Measurements from ENCODE around the gene LGSN. TPM values are rescaled to one million over a fixed set of nuclear protein-coding genes. Genes with fewer than 3 reads are reported as not detected.

The LGSN gene
- total RNA-seq, 6 experiments from 2014 or later: 0.09 to 1.7 (median 1.00) TPM; not detected in 2

GRCh38 chr6:63261820-63262219, 58.0 kb downstream of the LGSN start:
- intact Hi-C loops (cut with DNase I): no loop called here
- Histone ChIP-seq H3K27ac (no peak overlapping the region), H3K9me3 (no peaks in the 10 kb centered on the region), H3K4me1 (no peaks in the 10 kb centered on the region), H3K27me3 (no peaks in the 10 kb centered on the region), H3K4me3 (no peak overlapping the region), H3K36me3 (no peaks in the 10 kb centered on the region)
- ATAC-seq (no peak), DNase-seq (no peak)
- TF ChIP-seq, protein P1, sequence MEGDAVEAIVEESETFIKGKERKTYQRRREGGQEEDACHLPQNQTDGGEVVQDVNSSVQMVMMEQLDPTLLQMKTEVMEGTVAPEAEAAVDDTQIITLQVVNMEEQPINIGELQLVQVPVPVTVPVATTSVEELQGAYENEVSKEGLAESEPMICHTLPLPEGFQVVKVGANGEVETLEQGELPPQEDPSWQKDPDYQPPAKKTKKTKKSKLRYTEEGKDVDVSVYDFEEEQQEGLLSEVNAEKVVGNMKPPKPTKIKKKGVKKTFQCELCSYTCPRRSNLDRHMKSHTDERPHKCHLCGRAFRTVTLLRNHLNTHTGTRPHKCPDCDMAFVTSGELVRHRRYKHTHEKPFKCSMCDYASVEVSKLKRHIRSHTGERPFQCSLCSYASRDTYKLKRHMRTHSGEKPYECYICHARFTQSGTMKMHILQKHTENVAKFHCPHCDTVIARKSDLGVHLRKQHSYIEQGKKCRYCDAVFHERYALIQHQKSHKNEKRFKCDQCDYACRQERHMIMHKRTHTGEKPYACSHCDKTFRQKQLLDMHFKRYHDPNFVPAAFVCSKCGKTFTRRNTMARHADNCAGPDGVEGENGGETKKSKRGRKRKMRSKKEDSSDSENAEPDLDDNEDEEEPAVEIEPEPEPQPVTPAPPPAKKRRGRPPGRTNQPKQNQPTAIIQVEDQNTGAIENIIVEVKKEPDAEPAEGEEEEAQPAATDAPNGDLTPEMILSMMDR (IDR thresholded peaks at IDR 0.05): no peak
- TF ChIP-seq POLR2A (IDR thresholded peaks at IDR 0.05): no peak
- 76% methylated on average over 3 of the region's 3 CpGs for WGBS (ENCODE audit: insufficient coverage, low coverage, low lambda C conversion rate, missing lambda C conversion rate)

DNA sequence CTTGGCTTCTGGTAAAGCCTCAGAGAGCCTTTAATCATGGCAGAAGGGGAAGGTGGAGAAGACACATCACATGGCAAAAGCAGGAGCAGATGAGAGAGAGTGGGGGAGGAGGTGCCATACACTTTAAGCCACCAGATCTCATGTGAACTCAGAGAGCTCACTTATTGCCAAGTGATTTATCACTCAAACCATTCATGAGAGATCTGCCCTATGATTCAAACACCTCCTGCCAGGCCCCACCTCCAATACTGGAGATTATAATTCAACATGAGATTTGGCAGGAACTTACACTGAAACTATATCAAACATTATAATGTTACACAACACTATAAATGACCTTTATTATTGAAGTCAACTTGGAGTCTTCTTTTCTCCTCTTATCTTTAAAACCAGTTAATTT, 60.6 kb downstream of the LGSN start:
- no peak for DNase-seq
- ATAC-seq: peak in 3 of 4 donors; percentile 28 to 97 (median 38)
- Histone ChIP-seq H3K27me3 (no peaks in the 10 kb centered on the region), H3K9me3 (no peaks in the 10 kb centered on the region), H3K4me1 (no peaks in the 10 kb centered on the region), H3K27ac (no peak overlapping the region), H3K36me3 (no peaks in the 10 kb centered on the region), H3K4me3 (no peak overlapping the region)
- intact Hi-C loops (cut with DNase I): no loop called here
- TF ChIP-seq, protein P1 (IDR thresholded peaks at IDR 0.05): no peak
- TF ChIP-seq POLR2A (IDR thresholded peaks at IDR 0.05): no peak

- intact Hi-C loops (cut with DNase I): no loop called here
Observed at GRCh38 chr6:63249875-63250482, 69.8 kb downstream of the LGSN start.

GRCh38 chr6:63246581-63246980, 73.2 kb downstream of the LGSN start:
- Histone ChIP-seq H3K4me1 (peaks cover 0 to 21% (median 2%) of the 10 kb centered on the region in 4 donors), H3K4me3 (no peak overlapping the region), H3K9me3 (no peaks in the 10 kb centered on the region), H3K27ac (no peak overlapping the region), H3K36me3 (no peaks in the 10 kb centered on the region), H3K27me3 (no peaks in the 10 kb centered on the region)
- DNase-seq (no peak), ATAC-seq (no peak)
- intact Hi-C loops (cut with DNase I): no loop called here
- TF ChIP-seq, protein P1 (IDR thresholded peaks at IDR 0.05): no peak

More at GRCh38 chr6:63249875-63250482, 69.8 kb downstream of the LGSN start:
- no peaks in the 10 kb centered on the region for H3K27me3 ChIP-seq
- H3K36me3 ChIP-seq: no peaks in the 10 kb centered on the region
- TF ChIP-seq, protein P1 (IDR thresholded peaks at IDR 0.05): no peak
- no peak for TF ChIP-seq POLR2A (IDR thresholded peaks at IDR 0.05)
- no peak overlapping the region for H3K4me3 ChIP-seq
- H3K27ac ChIP-seq: peak overlapping the region in 1 of 3 donors; percentile 0
- peak; percentile 76 to 83 (median 80) for ATAC-seq
- H3K4me1 ChIP-seq: peaks cover 0 to 20% (median 2%) of the 10 kb centered on the region in 4 donors
- no peaks in the 10 kb centered on the region for H3K9me3 ChIP-seq
- WGBS (ENCODE audit: insufficient coverage, low coverage, low lambda C conversion rate, missing lambda C conversion rate): 19% methylated on average over 3 of the region's 3 CpGs
- DNase-seq: no peak

GRCh38 chr6:63245909-63246308, 73.9 kb downstream of the LGSN start:
- DNase-seq: no peak
- H3K9me3 ChIP-seq: no peaks in the 10 kb centered on the region
- H3K27me3 ChIP-seq: no peaks in the 10 kb centered on the region
- H3K36me3 ChIP-seq: no peaks in the 10 kb centered on the region
- intact Hi-C loops (cut with DNase I): no loop called here
- no peak overlapping the region for H3K27ac ChIP-seq
- peaks cover 0 to 21% (median 2%) of the 10 kb centered on the region in 4 donors for H3K4me1 ChIP-seq
- H3K4me3 ChIP-seq: no peak overlapping the region
- 79% methylated on average over 1 of the region's 1 CpG for WGBS (ENCODE audit: insufficient coverage, low coverage, low lambda C conversion rate, missing lambda C conversion rate)
- ATAC-seq: peak in 1 of 4 donors; percentile 37
- TF ChIP-seq, protein P1 (IDR thresholded peaks at IDR 0.05): no peak
- TF ChIP-seq POLR2A (IDR thresholded peaks at IDR 0.05): no peak

All from right lobe of liver (tissue), 6 donors.